ENCODE measurements around the gene COX6B1.
"Not testable (repeated sequence)": the region's sequence is repeated elsewhere in the genome, so short reads cannot be mapped to it uniquely, and the experiment has no call there.

Gene COX6B1

GRCh38 chr19:35636651-35637050, 11.5 kb upstream of the COX6B1 start:
- DNase-seq, result no peak

DNA sequence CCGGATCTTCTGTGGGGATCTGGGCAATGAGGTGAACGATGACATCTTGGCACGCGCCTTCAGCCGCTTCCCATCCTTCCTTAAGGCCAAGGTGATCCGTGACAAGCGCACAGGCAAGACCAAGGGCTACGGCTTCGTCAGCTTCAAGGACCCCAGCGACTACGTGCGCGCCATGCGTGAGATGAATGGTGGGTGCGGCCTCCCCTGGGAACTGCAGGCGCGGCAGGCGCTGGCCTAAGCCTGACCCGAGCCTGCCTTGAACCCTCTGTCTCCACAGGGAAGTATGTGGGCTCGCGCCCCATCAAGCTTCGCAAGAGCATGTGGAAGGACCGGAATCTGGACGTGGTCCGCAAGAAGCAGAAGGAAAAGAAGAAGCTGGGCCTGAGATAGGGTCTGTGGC, 11.0 kb upstream of the COX6B1 start:
- no peak for DNase-seq

- no peak for DNase-seq
These were observed 8.8 kb upstream of the COX6B1 start for GRCh38 chr19:35639321-35639639.

DNA sequence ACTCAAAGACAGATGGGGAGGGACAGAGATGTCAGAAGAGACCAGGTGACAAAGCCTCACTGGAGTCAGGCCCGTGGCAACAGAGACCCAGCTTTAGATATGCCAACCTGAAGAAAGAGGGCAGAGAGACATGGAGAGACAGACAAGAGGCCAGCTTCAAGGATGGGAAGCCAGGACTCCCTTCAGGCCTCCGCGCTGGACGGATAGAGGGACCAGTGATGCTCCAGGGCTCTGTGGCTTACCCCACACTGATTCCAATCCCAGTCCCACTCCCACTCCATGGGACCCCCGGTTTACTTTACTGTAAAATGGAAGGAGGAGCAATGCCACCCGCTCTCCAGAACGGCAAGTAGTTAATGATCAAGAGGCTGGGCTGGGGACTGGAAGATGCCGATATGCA, 8.3 kb upstream of the COX6B1 start:
- no peak for DNase-seq

- DNase-seq, result no peak
These were observed 6.5 kb upstream of the COX6B1 start, which contains the start of gene ETV2 for GRCh38 chr19:35641515-35642151. Gene ETV2 (plus strand): TSS chr19:35641745. CDS start chr19:35642461, 716 bp downstream.

DNA sequence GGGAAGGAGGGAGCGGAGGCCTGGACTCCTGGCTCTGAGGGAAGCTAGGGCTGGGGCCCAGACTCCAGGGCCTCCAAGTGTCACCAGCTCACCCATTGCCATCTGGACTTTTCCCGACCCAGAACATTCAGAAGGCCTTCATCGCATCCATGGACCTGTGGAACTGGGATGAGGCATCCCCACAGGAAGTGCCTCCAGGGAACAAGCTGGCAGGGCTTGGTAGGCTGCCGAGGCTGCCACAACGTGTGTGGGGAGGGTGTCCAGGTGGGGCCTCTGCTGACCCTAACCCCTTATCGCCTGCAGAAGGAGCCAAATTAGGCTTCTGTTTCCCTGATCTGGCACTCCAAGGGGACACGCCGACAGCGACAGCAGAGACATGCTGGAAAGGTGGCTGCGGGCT, 5.8 kb upstream of the COX6B1 start:
- DNase-seq, result no peak

DNA sequence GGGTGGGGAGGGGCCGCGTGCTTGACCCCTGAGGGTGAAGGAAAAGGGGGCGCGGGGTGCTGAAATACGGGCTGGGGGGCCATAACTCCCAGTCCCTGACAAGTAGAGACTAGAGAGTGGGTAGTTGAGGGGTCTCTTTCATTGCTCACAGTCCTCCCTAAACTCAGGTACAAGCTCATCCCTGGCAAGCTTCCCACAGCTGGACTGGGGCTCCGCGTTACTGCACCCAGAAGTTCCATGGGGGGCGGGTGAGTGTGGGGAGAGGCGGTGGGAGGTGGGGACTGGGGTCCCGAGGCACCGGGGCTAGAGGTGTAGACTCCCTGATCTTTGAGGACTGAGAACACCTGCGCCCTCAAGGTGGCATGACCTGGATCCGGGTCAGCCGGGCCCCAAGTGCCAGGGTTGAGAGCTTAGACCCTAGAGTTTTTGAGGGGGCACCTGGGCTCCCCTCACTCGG, 5.3 kb upstream of the COX6B1 start:
- DNase-seq, result no peak

GRCh38 chr19:35643255-35644205, 4.6 kb upstream of the COX6B1 start:
- peak; percentile 86 to 89 (median 86) for DNase-seq

DNA sequence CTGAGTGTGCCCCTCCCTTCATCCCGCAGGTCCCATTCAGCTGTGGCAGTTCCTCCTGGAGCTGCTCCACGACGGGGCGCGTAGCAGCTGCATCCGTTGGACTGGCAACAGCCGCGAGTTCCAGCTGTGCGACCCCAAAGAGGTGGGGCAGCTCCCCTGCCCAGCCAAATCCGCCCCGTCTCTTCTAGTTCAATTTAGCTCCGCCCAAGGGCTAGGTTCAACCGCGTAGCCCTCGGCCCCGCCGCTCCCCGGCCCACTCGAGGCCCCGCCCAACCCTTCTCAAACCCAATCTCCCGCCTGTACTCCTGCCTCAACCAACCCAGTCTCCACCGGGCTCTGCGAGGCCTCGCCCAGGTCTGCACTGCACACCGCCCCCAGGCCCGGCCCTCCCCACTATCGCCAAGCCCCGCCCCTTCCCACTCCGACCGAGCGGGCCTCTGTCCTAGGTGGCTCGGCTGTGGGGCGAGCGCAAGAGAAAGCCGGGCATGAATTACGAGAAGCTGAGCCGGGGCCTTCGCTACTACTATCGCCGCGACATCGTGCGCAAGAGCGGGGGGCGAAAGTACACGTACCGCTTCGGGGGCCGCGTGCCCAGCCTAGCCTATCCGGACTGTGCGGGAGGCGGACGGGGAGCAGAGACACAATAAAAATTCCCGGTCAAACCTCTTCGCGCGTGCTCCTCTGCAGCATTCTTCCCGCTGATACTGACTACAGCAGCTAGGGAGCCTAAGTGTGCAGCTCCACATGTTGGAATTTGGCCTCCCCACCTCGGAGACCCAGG, 3.7 kb upstream of the COX6B1 start:
- peak; percentile 85 to 94 (median 89) for DNase-seq

GRCh38 chr19:35644987-35645679, 3.0 kb upstream of the COX6B1 start:
- DNase-seq, result peak; percentile 54 to 77 (median 66)

DNA sequence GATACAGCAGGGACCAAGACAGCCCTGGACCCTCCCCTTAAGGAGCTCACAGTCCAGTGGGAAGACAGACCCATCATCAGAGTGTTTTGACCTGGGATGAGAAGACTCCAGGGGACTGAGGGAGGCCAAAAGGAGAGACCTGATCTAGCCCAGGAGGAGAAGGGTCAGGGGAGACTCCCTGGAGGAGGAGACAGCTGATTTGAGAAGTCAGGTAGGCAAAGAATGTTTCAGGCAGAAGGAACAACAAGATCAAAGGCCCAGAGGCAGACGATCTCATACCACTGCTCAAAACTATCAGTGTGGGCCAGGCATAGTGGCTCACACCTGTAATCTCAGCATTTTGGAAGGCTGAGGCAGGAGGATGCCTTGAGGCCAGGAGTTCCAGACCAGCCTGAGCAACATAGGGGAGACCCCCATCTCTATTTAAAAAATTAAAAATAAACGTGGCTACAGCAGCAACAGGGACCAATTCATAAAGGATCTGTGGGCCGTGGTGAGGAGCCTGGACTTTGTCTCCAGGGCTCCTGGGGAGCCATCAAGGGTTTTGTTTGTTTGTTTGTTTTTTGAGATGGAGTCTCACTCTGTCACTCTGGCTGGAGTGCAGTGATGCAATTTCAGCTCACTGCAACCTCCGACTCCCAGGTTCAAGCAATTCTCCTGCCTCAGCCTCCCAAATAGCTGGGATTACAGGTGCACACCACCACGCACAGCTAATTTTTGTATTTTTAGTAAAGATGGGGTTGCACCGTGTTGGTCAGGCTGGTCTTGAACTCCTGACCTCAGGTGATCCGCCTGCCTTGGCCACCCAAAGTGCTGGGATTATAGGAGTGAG, 2.2 kb upstream of the COX6B1 start:
- no peak for DNase-seq

- no peak for DNase-seq
These were observed 2.5 kb downstream of the COX6B1 start for GRCh38 chr19:35650581-35650980.

- not testable (repeated sequence) for DNase-seq
These were observed 6.7 kb downstream of the COX6B1 start for GRCh38 chr19:35654828-35655227.

DNA sequence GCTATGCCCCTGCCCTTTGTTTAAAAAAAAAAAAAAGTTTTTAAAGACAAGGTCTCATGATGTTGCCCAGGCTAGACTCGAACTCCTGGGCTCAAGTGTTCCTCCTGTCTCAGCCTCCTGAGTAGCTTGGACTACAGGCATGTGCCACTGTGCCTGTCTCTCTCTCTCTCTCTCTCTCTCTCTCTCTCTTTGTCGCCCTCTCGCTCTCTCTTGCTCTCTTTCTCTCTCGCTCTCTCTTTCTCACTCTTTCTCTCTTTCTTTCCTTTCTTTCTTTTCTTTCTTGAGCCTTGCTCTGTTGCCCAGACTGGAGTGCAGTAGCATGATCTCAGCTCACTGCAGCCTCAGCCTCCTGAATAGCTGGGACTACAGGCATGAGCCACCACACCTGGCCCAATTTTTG, 7.5 kb downstream of the COX6B1 start:
- DNase-seq, result no peak

DNA sequence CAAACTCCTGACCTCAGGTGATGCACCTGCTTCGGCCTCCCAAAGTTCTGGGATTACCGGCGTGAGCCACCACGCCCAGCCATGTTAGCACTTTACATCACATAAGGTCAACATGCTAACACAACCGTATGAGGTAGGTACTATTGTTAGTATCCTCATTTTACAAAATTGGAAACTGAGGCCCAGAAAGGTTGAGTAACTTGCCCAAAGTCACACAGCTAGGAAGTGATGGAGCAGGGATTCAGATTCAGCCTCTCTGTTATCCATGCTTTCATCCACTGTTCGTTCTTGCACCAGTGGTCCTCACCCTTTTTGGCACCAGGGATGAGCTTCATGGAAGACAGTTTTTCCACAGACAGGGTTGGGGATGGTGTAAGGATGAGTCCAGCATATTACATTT, 8.6 kb downstream of the COX6B1 start:
- DNase-seq, result no peak

DNA sequence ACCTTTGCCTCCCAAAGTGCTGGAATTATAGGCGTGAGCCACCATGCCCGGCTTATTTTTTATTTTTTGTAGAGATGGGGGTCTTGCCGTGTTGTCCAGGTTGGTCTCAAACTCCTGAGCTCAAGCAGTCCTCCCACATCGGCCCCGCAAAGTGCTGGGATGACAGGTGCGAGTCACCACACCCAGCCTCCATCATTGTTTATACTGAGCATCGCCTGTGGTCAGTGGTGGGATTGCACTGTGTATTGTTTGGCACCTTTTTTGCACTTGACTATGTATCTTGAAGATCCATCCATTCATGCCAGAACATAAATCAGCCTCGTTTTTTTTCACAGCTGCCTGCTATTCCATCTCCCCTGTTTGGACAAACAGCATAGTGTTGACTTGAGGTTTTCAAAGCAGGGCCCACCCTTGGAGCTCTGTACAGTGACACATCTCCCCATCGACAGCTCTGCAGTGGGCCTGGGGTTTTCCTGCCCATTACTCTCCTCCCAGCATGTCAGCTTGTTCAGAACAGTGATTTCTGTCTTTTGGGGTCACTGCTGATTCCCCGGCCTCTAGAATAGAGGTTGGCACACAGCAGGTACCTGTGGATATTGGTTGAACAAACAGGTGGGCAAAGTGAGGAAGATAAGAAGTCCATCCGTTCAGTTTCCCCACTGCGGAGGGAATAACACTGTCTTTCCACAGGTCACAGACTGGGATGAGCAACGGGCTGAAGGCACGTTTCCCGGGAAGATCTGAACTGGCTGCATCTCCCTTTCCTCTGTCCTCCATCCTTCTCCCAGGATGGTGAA, 10.0 kb downstream of the COX6B1 start:
- no peak for DNase-seq

DNA sequence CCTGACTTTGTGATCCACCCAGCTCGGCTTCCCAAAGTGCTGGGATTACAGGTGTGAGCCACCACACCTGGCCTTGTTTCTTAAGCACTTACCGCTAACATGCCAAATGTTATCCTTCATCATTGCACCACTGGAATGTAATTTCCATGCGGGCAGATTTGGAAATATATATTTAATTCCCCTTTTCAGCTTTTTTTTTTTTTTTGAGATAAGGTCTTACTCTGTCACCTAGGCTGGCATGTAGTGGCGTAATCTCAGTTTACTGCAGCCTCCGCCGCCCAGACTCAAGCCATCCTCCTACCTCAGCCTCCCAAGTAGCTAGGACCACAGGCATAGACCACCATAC, 13.8 kb downstream of the COX6B1 start:
- no peak for DNase-seq

DNA sequence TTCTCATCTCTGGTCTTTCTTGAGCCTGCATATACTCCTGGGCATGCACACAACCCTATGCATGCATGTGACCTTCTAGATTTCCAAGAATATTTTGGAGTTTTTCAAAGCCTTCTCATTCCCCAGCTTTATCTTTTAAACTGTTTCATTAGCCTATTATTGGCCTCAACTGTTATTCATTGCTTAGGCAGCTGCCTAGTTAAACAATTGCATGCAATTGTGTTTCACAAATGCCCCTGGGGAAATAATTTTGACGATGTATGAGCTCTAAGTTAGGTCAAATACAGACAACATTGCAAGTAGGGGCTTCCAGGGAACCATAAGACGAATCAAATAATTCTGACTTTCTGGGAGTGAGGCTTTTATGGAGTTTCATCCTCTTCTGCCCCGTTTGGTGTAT, 15.9 kb downstream of the COX6B1 start:
- no peak for DNase-seq

DNA sequence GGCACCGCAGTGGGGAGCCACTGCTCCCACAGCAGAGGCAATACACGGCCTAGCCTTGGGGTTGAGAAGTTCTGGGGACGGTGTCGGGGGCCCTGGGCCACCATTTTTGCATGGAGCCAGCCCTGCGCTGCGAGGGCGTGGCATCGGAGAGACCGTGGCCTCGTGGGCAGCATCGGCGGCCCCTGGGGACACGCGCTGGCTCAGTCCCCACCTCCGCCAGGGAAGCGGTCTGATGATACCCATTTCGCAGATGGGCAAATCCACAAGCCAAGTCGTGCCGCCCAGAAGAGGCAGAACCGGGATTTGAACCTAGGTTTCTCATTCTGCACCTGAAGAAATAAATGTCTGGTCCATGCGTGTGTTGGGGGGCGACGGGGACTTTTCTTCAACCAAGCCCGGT, 17.0 kb downstream of the COX6B1 start:
- DNase-seq, result no peak

DNA sequence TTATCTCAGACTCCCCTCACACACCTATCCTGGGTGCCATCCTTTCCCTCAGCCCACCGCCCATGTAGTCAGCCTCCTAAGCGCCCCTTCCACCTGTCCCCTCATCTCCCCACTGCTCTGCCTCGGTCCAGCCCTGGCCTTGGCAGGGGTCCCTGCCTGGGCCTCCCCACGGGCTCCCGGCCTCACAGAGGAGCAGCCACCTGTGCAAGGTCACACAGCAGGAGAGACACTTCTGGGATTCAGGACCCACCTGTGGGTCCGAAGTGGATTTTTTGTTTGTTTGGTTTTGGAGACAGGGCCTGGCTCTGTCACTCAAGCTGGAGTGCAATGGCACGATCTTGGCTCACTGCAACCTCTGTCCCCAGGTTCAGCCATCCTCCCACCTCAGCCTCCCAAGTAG, 17.5 kb downstream of the COX6B1 start:
- DNase-seq, result no peak

GRCh38 chr19:35666251-35666913, 18.3 kb downstream of the COX6B1 start, which contains the start of gene UPK1A:
Gene UPK1A (plus strand): TSS chr19:35666517. CDS start chr19:35666813, 296 bp downstream.
- DNase-seq, result no peak
